Naive B cell (primary cell): ENCODE measurements around the gene LMBR1. TPM values are rescaled to one million over a fixed set of nuclear protein-coding genes. Genes with fewer than 3 reads are reported as not detected.

Experiments
- ATAC-seq, 2 donors: fragments of 150-1000 bp; cut with Tn5 transposase; 2 replicates each; pipeline ENCODE4 v1.10.0; 2021; ENCODE audit warnings: low read depth in 2 of 2, mild to moderate bottlenecking in 2 of 2, moderate library complexity in 2 of 2
- DNase-seq: peaks from one replicate; pipeline ENCODE4 v3.0.0; 2022
- H3K27ac Mint-ChIP-seq, 6 donors: one replicate each; pipeline ENCODE4 v1.8.0; 2020 to 2022; ENCODE audit warnings: mild to moderate bottlenecking in 6 of 6, mixed read lengths in 6 of 6, moderate library complexity in 5 of 6, inconsistent platforms in 2 of 6
- H3K27me3 Mint-ChIP-seq, 3 donors: one replicate each; pipeline ENCODE4 v1.8.0; 2021 to 2022; ENCODE audit warnings: mixed read lengths in 3 of 3, mild to moderate bottlenecking in 1 of 3
- H3K36me3 Mint-ChIP-seq, 2 donors: one replicate each; pipeline ENCODE4 v1.8.0; 2020 to 2022; ENCODE audit warnings: mixed read lengths in 2 of 2, inconsistent platforms in 1 of 2, mild to moderate bottlenecking in 1 of 2
- H3K4me1 Mint-ChIP-seq, 3 donors: one replicate each; pipeline ENCODE4 v1.8.0; 2020 to 2022; ENCODE audit warnings: mixed read lengths in 3 of 3, inconsistent platforms in 1 of 3, mild to moderate bottlenecking in 1 of 3, moderate library complexity in 1 of 3
- H3K4me3 Mint-ChIP-seq, 8 donors: one replicate each; pipeline ENCODE4 v1.8.0; 2020 to 2022; ENCODE audit warnings: mild to moderate bottlenecking in 8 of 8, mixed read lengths in 8 of 8, moderate library complexity in 8 of 8, inconsistent platforms in 2 of 8
- H3K9me3 Mint-ChIP-seq, 7 donors: one replicate each; pipeline ENCODE4 v1.8.0; 2020 to 2022; ENCODE audit warnings: mixed read lengths in 7 of 7, mild to moderate bottlenecking in 5 of 7, inconsistent platforms in 2 of 7, moderate library complexity in 1 of 7
- polyA plus RNA-seq, 6 donors: library from polyadenylated mRNA; unstranded; fragments of 300-500 nt; fragmentation: Illumina TruSeq; gene quantifications; one replicate each; pipeline ENCODE4 v1.2.3, GENCODE V29; 2021; ENCODE audit warnings: low read depth in 6 of 6

The LMBR1 gene
- polyA plus RNA-seq, 6 donors from 2014 or later: 35.3 to 49.3 (median 40.9) TPM

GRCh38 chr7:156772725-156773124, 120.3 kb downstream of the LMBR1 start:
- Mint-ChIP-seq H3K27me3 (no peaks in the 10 kb centered on the region), H3K4me1 (peaks cover 45 to 54% (median 48%) of the 10 kb centered on the region in 3 donors), H3K9me3 (peaks cover 0 to 2% (median 0%) of the 10 kb centered on the region in 7 donors), H3K4me3 (peak overlapping the region in 2 of 8 donors; percentile 35 to 67), H3K27ac (no peak overlapping the region), H3K36me3 (no peaks in the 10 kb centered on the region)
- DNase-seq: no peak
- ATAC-seq: peak in 1 of 2 donors; percentile 42

- ATAC-seq (no peak), DNase-seq (no peak)
- peaks cover 36 to 51% (median 45%) of the 10 kb centered on the region in 3 donors for H3K4me1 Mint-ChIP-seq
- no peak overlapping the region for H3K4me3 Mint-ChIP-seq
- peak overlapping the region in 1 of 6 donors; percentile 60 for H3K27ac Mint-ChIP-seq
- peaks cover 5 to 13% of the 10 kb centered on the region in 2 donors for H3K36me3 Mint-ChIP-seq
- H3K27me3 Mint-ChIP-seq: no peaks in the 10 kb centered on the region
- peaks cover 0 to 4% (median 0%) of the 10 kb centered on the region in 7 donors for H3K9me3 Mint-ChIP-seq
These were observed 124.1 kb downstream of the LMBR1 start for GRCh38 chr7:156768698-156769472.

DNA sequence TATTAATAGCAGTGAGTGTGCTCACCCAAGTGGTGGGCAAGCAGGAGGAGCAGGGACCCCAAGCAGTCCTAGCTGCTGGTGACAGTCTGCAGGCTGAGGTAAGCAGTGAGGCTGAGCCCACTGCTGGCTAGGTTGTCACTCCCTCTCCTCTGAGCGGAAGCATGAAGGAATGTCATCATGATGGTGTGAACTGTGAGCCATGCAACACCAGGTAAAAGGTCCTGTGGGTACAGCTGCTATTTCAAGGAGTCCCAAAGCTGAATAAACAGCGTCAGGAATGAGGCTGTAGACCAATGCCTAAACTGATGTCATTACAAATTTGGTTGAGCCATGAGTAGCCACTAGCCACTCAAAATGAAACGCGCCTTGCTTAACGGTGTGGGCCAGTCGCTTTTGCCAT, 126.3 kb downstream of the LMBR1 start:
- peaks cover 14 to 25% of the 10 kb centered on the region in 2 donors for H3K36me3 Mint-ChIP-seq
- H3K4me3 Mint-ChIP-seq: no peak overlapping the region
- H3K27ac Mint-ChIP-seq: no peak overlapping the region
- peaks cover 20 to 28% (median 23%) of the 10 kb centered on the region in 3 donors for H3K4me1 Mint-ChIP-seq
- DNase-seq (no peak), ATAC-seq (no peak)
- H3K9me3 Mint-ChIP-seq: peaks cover 0 to 2% (median 0%) of the 10 kb centered on the region in 7 donors
- no peaks in the 10 kb centered on the region for H3K27me3 Mint-ChIP-seq

GRCh38 chr7:156765901-156766656, 126.9 kb downstream of the LMBR1 start:
- Mint-ChIP-seq H3K27ac (peak overlapping the region in 2 of 6 donors; percentile 38 to 40), H3K9me3 (peaks cover 0 to 2% (median 0%) of the 10 kb centered on the region in 7 donors), H3K36me3 (peaks cover 14 to 26% of the 10 kb centered on the region in 2 donors), H3K4me3 (no peak overlapping the region), H3K4me1 (peaks cover 17 to 23% (median 18%) of the 10 kb centered on the region in 3 donors), H3K27me3 (no peaks in the 10 kb centered on the region)
- no peak for DNase-seq
- ATAC-seq: no peak

DNA sequence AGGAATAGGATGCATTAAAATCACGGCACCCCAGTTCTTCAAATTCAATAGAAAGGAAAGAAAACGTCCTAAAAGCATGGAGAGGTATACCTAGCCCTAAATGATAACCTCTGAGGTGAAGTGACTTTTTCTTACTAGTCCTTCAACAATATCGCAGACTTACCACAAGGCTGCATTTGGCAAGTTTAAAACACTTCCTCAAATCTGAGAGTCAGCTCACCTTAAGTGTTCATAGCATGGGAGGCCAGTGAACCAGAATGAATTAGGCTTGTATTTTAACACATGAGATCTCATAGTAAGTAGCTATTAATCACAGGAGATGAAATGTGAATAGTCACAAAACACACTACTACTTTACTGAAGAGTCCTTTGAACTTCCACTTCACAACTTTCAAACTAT, 128.2 kb downstream of the LMBR1 start:
- H3K4me1 Mint-ChIP-seq: peaks cover 14 to 18% (median 15%) of the 10 kb centered on the region in 3 donors
- no peaks in the 10 kb centered on the region for H3K27me3 Mint-ChIP-seq
- no peak overlapping the region for H3K27ac Mint-ChIP-seq
- DNase-seq: no peak
- no peak overlapping the region for H3K4me3 Mint-ChIP-seq
- peak; percentile 52 to 67 for ATAC-seq
- peaks cover 28 to 39% of the 10 kb centered on the region in 2 donors for H3K36me3 Mint-ChIP-seq
- H3K9me3 Mint-ChIP-seq: peaks cover under 1 to 7% (median 4%) of the 10 kb centered on the region in 7 donors

DNA sequence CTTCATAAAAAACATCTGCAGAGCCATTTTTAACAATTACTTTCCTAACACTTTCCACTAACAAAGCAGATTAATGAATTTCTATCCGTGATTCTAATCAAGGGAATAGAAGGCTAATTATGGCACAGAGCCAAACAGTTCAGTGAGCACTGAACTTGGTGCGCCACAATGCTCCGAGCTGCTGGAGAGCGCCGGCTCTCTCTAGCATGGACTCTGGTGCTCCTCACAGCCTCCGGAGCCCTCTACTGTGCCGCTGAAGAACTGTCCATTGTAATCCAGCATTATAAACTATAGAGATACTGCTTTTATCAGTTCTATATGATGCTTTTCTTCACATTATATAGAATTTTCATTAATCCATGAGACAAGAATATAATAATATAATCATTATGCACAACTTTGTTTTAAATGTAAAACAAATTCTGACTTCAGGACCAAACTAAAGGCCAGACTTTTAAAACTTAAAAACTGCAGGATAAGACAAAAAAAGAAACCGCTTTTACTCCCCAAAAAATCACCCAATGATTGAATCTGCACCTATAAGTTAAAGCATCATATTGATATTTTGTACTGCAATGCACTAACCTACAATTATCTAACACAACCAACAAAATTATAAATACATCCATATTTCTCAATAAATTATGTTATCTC, 128.8 kb downstream of the LMBR1 start:
- Mint-ChIP-seq H3K27ac (peak overlapping the region in 1 of 6 donors; percentile 33), H3K9me3 (peaks cover 3 to 11% (median 8%) of the 10 kb centered on the region in 7 donors), H3K27me3 (no peaks in the 10 kb centered on the region), H3K4me1 (peaks cover 8 to 12% (median 10%) of the 10 kb centered on the region in 3 donors), H3K4me3 (no peak overlapping the region), H3K36me3 (peaks cover 33 to 45% of the 10 kb centered on the region in 2 donors)
- peak in 1 of 2 donors; percentile 28 for ATAC-seq
- no peak for DNase-seq

DNA sequence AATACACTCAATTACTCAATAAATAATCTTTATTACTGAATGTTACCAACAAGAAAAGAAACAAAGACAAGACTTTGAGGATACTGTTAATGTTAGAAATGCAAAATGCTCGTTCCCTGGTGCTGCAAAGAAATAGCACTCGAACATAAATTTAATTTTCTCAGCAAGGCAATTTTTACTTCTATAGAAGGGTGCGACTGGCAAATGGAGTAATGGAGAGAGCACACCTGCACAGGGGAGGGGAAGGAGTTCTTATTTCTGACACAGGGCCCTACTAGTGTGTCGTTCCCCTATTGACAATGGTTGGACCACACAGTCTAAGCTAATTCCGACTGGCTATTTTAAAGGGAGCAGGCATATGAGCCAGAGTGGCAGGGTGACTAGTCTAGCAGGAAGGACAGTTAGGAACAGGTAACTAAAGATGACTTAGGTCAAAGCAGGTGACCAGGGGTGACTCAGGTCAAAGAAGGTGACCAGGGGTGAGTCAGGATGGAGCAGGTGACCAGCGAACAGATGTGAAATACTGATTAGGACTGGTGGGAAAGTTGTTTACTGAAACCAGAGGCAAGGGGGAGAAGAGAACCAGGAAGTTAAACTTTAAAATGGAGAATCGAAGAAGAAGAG, 133.3 kb downstream of the LMBR1 start:
- Mint-ChIP-seq H3K27ac (peak overlapping the region in 2 of 6 donors; percentile 8 to 15), H3K4me1 (peaks cover 0 to 5% (median 1%) of the 10 kb centered on the region in 3 donors), H3K36me3 (peaks cover 40 to 43% of the 10 kb centered on the region in 2 donors), H3K9me3 (peaks cover 3 to 11% (median 6%) of the 10 kb centered on the region in 7 donors), H3K4me3 (no peak overlapping the region), H3K27me3 (no peaks in the 10 kb centered on the region)
- ATAC-seq (no peak), DNase-seq (no peak)

DNA sequence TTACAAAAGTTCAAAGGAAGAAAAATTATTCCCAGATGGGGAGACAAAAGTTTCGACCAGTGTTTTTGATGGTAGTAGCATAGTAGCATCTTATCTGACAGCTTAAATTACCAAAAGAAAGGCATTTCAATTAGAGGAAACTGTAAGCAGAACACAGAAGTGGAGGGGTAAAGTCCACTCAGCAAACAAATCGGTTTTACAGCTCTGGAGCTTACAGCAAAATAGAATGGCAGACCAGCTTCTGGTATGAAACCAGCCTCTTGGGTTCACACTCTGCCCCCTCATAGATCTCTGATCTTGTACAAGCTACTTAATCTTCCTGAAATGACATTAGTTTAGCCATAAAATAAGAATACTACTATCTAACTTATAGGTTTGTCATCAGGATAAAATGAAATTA, 133.8 kb downstream of the LMBR1 start:
- Mint-ChIP-seq H3K27me3 (no peaks in the 10 kb centered on the region), H3K4me3 (no peak overlapping the region), H3K4me1 (peaks cover 0 to 4% (median 0%) of the 10 kb centered on the region in 3 donors), H3K27ac (no peak overlapping the region), H3K9me3 (peaks cover 3 to 11% (median 6%) of the 10 kb centered on the region in 7 donors), H3K36me3 (peaks cover 40 to 44% of the 10 kb centered on the region in 2 donors)
- no peak for DNase-seq
- no peak for ATAC-seq

DNA sequence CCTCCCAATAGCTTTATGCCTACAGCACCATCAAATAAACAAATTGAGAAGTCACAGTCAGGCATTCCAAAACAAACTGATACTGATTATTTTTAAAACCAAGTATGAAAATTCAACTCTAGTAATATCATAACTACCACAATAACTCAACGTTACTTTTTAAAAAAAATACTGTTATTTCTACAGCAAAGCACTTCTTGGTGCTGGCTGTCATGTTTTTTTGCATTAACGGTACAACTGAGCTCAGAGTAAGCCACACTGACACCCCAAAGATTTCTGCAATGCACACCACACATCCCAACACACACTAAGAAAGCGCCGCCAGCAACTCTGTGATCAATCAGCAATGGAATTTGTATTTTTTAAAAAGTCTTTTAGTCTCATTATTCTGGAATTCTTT, 138.8 kb downstream of the LMBR1 start:
- Mint-ChIP-seq H3K9me3 (no peaks in the 10 kb centered on the region), H3K4me1 (peaks cover 0 to 4% (median 0%) of the 10 kb centered on the region in 3 donors), H3K4me3 (no peak overlapping the region), H3K27me3 (no peaks in the 10 kb centered on the region), H3K36me3 (peaks cover 9 to 22% of the 10 kb centered on the region in 2 donors), H3K27ac (peak overlapping the region in 1 of 6 donors; percentile 52)
- ATAC-seq: no peak
- DNase-seq: no peak

- no peak overlapping the region for H3K4me3 Mint-ChIP-seq
- H3K9me3 Mint-ChIP-seq: no peaks in the 10 kb centered on the region
- peak overlapping the region in 1 of 6 donors; percentile 52 for H3K27ac Mint-ChIP-seq
These were observed 139.4 kb downstream of the LMBR1 start for GRCh38 chr7:156753630-156754029.

DNA sequence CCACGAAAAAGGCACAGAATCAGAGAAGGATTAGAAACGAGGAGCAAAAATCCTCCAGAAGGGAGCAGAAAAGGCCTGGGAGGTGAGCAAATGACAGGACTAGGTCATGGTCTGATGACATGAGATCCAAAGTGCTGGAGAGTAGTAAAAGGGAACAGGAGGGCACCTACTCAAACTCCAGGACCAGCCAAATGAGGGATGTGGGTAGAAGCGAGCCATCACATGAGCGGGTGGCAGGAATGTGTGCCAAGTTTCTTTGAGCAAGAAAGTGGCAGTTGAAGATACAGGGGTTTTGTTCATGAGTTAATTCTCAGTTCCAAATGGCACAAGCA, 139.8 kb downstream of the LMBR1 start:
- no peak overlapping the region for H3K27ac Mint-ChIP-seq
- peaks cover under 1 to 22% of the 10 kb centered on the region in 2 donors for H3K36me3 Mint-ChIP-seq
- no peaks in the 10 kb centered on the region for H3K27me3 Mint-ChIP-seq

More at GRCh38 chr7:156753630-156754029, 139.4 kb downstream of the LMBR1 start:
- no peak for DNase-seq
- Mint-ChIP-seq H3K36me3 (peaks cover 5 to 25% of the 10 kb centered on the region in 2 donors), H3K27me3 (no peaks in the 10 kb centered on the region), H3K4me1 (peaks cover 0 to 2% (median 0%) of the 10 kb centered on the region in 3 donors)
- ATAC-seq: no peak

GRCh38 chr7:156752367-156753228, 140.4 kb downstream of the LMBR1 start:
- Mint-ChIP-seq H3K36me3 (peaks cover 0 to 22% of the 10 kb centered on the region in 2 donors), H3K4me1 (no peaks in the 10 kb centered on the region), H3K27me3 (no peaks in the 10 kb centered on the region), H3K27ac (no peak overlapping the region), H3K4me3 (no peak overlapping the region), H3K9me3 (no peaks in the 10 kb centered on the region)
- DNase-seq (no peak), ATAC-seq (no peak)

More for the DNA sequence above, 139.8 kb downstream of the LMBR1 start:
- Mint-ChIP-seq H3K4me3 (no peak overlapping the region), H3K9me3 (no peaks in the 10 kb centered on the region), H3K4me1 (no peaks in the 10 kb centered on the region)
- DNase-seq (no peak), ATAC-seq (no peak)
